K562 treated with DMSO at 1 percent for 12 hours (cell line): ENCODE data around the gene SLC15A1. TPM values are rescaled to one million over a fixed set of nuclear protein-coding genes. Genes with fewer than 3 reads are reported as not detected.

ENCODE experiments used
- total RNA-seq: library from RNA; unstranded; fragments of 300-600 nt; gene quantifications from 2 replicates; pipeline ENCODE4 v1.2.3, GENCODE V29; 2022; ENCODE audit not compliant: insufficient read depth

The SLC15A1 gene
- total RNA-seq: not detected in 2 replicates

GRCh38 chr13:98752467-98753290, at the start of gene SLC15A1:
SLC15A1 (minus strand) TSS chr13:98752672; CDS start chr13:98752598, 74 bp downstream.

Other genes starting within 250 kb of the SLC15A1 start
- 25.2 and 54.8 TPM in 2 replicates for gene STK24, start 175.6 kb downstream of the SLC15A1 start, total RNA-seq
- gene DOCK9, start 225.4 kb upstream of the SLC15A1 start, total RNA-seq: 8.3 and 31.2 TPM in 2 replicates